Measurements from ENCODE around the gene CIRBP. TPM values are rescaled to one million over a fixed set of nuclear protein-coding genes. Genes with fewer than 3 reads are reported as not detected.

Gene CIRBP
- total RNA-seq, 1 donor from 2014 or later, result 192 TPM

DNA sequence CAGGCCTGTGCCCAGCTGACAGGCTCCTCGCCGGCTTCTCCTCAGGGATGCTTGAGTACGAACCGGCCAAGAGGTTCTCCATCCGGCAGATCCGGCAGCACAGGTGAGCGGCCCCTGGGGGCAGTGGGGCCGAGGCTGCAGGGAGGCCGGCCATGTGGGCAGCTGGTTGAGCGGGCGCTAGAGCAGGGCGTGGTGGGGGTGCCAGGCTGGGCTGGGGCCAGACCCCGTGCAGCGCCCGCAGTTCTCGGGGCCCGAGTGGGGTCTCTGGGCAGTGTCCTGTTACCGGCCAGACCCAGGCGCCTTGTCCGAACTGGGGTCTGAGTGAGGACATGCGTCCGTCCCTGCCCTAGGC, 47.3 kb upstream of the CIRBP start:
- H3K4me1 ChIP-seq, result peaks cover 17% of the 10 kb centered on the region
- no peaks in the 10 kb centered on the region for H3K9me3 ChIP-seq
- H3K27ac ChIP-seq, result no peak overlapping the region

GRCh38 chr19:1222394-1222793, 46.7 kb upstream of the CIRBP start:
- Histone ChIP-seq H3K27me3 (no peaks in the 10 kb centered on the region), H3K4me1 (peaks cover 12% of the 10 kb centered on the region), H3K27ac (no peak overlapping the region), H3K9me3 (no peaks in the 10 kb centered on the region), H3K36me3 (peaks cover 0 to 57% of the 10 kb centered on the region in 2 donors), H3K4me3 (no peak overlapping the region)
- TF ChIP-seq POLR2AphosphoS5 (IDR thresholded peaks at IDR 0.05; ENCODE audit: insufficient read depth in 1 of 2, low read depth in 1 of 2) (no peak), POLR2A (IDR thresholded peaks at IDR 0.05) (no peak), CTCF (IDR thresholded peaks at IDR 0.05) (no peak)
- DNase-seq (ENCODE audit: extremely low spot score in 2 of 2), result no peak
- intact Hi-C loops (cut with DNase I), result no loop called here

More for the DNA sequence above, 47.3 kb upstream of the CIRBP start:
- DNase-seq (ENCODE audit: extremely low spot score in 2 of 2), result no peak
- Histone ChIP-seq H3K36me3 (peaks cover 0 to 54% of the 10 kb centered on the region in 2 donors), H3K4me3 (no peak overlapping the region), H3K27me3 (no peaks in the 10 kb centered on the region)
- intact Hi-C loops (cut with DNase I), result no loop called here
- TF ChIP-seq CTCF (IDR thresholded peaks at IDR 0.05), result no peak
- no peak for TF ChIP-seq POLR2A (IDR thresholded peaks at IDR 0.05)
- no peak for TF ChIP-seq POLR2AphosphoS5 (IDR thresholded peaks at IDR 0.05; ENCODE audit: insufficient read depth in 1 of 2, low read depth in 1 of 2)

DNA sequence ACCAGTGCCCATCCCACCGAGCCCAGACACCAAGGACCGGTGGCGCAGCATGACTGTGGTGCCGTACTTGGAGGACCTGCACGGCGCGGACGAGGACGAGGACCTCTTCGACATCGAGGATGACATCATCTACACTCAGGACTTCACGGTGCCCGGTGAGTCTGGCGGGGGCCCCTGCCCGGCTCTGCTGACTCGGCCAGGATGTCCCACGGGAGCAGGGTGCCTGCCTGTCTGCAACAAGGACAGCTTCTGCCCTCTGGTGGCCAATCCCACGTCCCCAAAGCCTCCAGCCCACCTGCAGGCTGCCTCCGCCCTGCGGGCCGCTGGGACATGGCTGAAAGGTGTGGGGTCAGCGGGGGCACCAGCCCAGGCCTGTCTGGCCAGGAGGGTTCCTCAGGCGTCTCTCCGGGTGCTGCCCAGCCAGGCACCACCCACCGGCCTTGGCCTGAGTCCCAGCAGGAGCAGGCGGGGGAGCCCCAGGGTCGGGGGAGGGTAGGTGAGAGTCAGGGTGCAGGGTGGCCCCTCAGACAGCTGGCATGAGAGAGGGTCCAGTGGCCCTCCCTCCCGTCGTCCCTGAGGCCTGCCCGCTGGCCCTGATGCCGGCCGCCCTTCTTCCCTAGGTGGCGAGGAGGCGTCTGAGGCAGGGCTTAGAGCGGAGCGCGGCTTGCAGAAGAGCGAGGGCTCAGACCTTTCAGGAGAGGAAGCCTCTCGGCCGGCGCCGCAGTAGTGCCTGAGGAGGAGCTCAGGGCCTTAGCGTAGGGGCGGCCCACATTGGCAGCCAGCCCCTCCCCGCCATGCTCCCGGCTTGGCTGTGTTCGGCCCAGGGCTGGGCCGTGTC, 45.9 kb upstream of the CIRBP start:
- peaks cover 0 to 57% of the 10 kb centered on the region in 2 donors for H3K36me3 ChIP-seq
- H3K4me1 ChIP-seq, result peaks cover 6% of the 10 kb centered on the region
- no peak overlapping the region for H3K4me3 ChIP-seq
- intact Hi-C loops (cut with DNase I), result no loop called here
- DNase-seq (ENCODE audit: extremely low spot score in 2 of 2), result no peak
- H3K9me3 ChIP-seq, result no peaks in the 10 kb centered on the region
- H3K27ac ChIP-seq, result no peak overlapping the region
- no peaks in the 10 kb centered on the region for H3K27me3 ChIP-seq
- TF ChIP-seq CTCF (IDR thresholded peaks at IDR 0.05) (no peak), POLR2A (IDR thresholded peaks at IDR 0.05) (no peak), POLR2AphosphoS5 (IDR thresholded peaks at IDR 0.05; ENCODE audit: insufficient read depth in 1 of 2, low read depth in 1 of 2) (no peak)

DNA sequence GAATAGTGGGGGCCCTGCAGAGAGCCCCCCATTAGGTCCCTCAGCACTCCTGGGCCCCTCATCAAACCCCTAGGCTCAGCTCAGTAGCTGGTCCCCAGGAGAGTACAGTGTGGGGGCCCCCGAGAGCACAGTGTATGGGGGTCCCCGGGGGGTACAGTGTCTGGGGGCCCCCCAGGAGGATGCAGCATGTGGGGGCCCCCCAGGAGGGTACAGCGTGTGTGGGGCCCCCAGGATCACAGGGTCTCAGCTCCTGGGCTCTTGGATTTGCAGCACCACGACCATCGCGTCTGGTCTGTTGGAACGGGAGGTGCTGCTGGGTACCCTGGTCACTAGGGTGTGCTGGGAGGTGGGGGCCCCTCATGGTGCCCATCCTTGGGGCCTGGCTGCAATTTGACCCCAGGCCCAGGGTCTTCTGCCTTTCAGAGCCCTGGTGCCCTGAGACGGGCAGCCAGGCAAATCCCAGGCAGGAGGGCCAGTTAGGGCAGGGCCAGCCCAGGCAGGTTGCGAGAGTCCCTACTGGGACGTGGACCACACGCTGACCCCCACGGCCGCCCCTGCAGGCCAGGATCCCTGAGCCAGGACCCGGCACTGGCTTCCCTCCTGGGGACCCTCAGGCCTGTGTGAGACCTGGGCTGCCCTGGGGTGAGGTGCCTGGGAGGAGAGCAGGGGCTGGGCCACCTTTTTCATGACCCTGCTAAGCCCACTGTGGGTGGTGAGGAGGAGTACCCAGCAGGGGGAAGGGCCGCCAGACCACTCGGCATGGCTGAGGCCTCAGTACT, 44.9 kb upstream of the CIRBP start:
- Histone ChIP-seq H3K9me3 (no peaks in the 10 kb centered on the region), H3K27me3 (no peaks in the 10 kb centered on the region), H3K4me3 (no peak overlapping the region), H3K4me1 (no peaks in the 10 kb centered on the region), H3K27ac (no peak overlapping the region), H3K36me3 (peaks cover 0 to 57% of the 10 kb centered on the region in 2 donors)
- no peak for DNase-seq (ENCODE audit: extremely low spot score in 2 of 2)
- intact Hi-C loops (cut with DNase I), result no loop called here
- TF ChIP-seq POLR2A (IDR thresholded peaks at IDR 0.05) (no peak), CTCF (IDR thresholded peaks at IDR 0.05) (no peak), POLR2AphosphoS5 (IDR thresholded peaks at IDR 0.05; ENCODE audit: insufficient read depth in 1 of 2, low read depth in 1 of 2) (no peak)

Measured in vagina (tissue), 2 donors.